Renal cortical epithelial cell (primary cell): ENCODE data around the gene MAMLD1. TPM values are rescaled to one million over a fixed set of nuclear protein-coding genes. Genes with fewer than 3 reads are reported as not detected.
A peak's percentile ranks its signal among the peaks of the same experiment; 100 is the strongest.
"Not testable (repeated sequence)": the region's sequence is repeated elsewhere in the genome, so short reads cannot be mapped to it uniquely, and the experiment has no call there.

Experiments used
- DNase-seq: peaks from one replicate; pipeline ENCODE4 v3.0.0-alpha.2; 2011; ENCODE audit warnings: low read depth
- total RNA-seq: library from RNA; depleted of rRNA; stranded (reverse); fragments of >200 nt; gene quantifications from 2 replicates; pipeline ENCODE4 v1.2.3, GENCODE V29; 2014

The MAMLD1 gene, protein sequence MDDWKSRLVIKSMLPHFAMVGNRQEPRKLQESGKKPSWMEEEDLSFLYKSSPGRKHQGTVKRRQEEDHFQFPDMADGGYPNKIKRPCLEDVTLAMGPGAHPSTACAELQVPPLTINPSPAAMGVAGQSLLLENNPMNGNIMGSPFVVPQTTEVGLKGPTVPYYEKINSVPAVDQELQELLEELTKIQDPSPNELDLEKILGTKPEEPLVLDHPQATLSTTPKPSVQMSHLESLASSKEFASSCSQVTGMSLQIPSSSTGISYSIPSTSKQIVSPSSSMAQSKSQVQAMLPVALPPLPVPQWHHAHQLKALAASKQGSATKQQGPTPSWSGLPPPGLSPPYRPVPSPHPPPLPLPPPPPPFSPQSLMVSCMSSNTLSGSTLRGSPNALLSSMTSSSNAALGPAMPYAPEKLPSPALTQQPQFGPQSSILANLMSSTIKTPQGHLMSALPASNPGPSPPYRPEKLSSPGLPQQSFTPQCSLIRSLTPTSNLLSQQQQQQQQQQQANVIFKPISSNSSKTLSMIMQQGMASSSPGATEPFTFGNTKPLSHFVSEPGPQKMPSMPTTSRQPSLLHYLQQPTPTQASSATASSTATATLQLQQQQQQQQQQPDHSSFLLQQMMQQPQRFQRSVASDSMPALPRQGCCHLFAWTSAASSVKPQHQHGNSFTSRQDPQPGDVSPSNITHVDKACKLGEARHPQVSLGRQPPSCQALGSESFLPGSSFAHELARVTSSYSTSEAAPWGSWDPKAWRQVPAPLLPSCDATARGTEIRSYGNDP
- total RNA-seq = 0.40 and 0.52 TPM in 2 replicates

DNA sequence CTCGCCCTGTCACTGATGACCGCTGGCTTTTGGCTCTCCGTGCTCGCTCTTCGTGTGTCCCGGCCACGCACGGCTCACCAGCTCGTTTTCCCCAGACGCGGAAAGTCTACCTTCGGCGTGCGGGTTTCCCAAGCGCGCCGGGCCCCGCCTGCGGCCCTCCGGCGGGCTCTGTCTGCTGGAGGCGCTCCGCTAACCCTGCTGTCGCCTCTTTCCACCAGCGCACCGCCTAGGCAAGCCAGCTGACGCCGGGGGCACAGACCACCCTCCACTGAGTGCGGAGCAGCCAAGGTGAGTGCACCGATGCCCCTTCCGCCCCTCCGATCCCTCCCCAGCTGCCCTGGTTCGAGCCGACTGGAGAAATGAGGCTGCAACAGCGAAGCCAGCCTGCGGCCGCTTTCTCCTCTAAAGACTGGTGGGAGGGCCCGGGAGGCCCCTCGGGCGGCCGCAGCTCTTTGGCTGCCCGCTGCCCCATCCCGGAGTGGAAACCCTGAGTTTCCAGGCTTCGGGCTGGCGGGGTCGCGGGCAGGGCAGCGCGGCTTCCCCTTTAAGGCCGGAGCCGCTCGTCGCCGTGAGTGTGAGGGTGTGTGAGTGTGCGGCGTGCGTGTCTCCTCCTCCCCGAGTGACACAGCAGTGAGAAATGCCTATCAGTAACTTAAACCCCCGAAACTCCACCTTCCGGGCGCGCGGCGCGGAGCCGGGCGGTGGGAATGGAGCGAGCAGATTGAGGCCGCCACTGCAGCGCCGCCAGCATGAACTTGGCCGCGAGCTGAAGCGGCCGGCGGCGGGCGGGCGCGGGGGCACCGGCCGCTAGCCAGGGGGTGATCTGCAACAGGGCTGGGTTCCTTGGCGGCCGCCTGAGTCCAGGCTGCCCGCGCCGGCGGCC, at the start of gene MAMLD1:
Gene MAMLD1, plus strand, starts transcription at position 719 of the 883 bp plus-strand sequence. CDS start 82,200 bp downstream, outside the sequence.
- peak; percentile 52 for DNase-seq

DNA sequence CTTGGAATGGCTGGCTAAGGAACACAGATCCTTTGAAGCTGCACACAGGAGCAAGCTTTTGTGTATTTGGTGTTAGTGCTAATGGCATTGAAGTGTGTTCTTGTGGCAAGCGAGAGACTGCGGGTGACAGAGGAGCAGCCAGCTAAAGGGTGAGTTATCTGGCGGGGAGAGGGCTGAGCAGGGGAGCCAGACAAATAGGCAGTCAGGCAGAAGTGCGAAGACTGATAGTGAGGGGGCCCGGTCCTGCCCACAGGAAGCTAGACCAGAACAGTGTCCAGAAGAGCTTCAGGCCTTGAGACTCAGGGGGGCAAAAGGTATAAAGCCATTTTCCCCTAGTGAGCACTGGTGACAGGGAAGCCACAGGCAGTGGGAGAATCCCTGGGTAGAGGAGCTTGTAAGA, 49.6 kb upstream of the MAMLD1 start:
- no peak for DNase-seq

DNA sequence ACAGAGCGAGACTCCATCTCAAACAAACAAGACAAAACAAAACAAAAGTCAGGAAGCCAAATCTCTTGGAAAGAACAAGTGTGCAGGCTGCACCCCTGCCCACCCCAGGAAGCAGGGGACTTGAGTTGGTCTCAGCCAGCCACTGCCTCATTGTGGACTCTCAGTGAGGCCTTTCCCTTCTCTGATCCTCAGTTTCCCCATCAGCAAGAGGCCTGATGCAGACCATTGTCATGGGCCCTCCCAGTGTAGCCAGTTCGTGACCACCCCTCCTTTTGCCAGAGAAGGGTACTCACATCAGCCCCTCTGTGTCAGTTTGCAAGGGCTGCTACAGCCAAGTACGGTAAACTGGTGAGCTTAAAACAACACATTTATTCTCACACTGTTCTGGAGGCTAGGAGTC, 48.9 kb upstream of the MAMLD1 start:
- no peak for DNase-seq

DNA sequence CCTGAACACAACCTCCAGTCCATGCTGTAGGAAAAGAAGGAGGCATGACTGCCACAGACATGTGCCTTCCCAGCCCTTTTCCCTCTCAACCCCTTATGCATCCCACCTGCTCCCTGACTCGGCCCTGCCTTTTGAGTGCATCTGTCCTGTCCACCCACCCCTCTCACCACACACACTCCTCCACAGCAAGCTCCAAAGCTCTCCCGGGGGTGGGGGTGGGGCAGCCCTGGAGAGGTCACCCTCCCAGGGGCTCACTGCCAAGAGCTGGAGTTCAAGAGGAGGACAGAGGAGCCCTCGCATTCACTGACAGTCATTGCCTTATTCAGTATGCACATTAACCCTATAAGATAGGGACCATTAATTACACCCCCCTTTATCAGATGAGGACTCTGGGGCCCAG, 46.6 kb upstream of the MAMLD1 start:
- DNase-seq = no peak

DNA sequence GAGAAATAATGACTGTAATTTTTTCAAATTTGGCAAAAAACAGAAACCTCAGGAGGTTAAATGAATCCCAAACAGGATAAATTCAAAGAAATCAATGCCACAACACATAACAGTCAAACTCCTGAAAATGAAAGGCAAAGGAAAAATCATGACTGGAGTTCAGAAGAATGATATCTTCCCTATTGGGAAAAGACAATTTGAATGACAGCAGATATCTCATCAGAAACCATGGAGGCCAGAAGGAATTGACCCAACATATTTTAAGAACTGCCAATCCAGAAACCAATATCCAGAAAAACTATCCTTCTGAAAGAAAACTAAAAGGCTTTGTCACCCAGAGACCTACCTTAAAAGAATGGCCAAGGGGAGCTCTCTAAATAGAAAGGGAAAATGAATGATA, 40.1 kb upstream of the MAMLD1 start:
- DNase-seq = no peak

DNA sequence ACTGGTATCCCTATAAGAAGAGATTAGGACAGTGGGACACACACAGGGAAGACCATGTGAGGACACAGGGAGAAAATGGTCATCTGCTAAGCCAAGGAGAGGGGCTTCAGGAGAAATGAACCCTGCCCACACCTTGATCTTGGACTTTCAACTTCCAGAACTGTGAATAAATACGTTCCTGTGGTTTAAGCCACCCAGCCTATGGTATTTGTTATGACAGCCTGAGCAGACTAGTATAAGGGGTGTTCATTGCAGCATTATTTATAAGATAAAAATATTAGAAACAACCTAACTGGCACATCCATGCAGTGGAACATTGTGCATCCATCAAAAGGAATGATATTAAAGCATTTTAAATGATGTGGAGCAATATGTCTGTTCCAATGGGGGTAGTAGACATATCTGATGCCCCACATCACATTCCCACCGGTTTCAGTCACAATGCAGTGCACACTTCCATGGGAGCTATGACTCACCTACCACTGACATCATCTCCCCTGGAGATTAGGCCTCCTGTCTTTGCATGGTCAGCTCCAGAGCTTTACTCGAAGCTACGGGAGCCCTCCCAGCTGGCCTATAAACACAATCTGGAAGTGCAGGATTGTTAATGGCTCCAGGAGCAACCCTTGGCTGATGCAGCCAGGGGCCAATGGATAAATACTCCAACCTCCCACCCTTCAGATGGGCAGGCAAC, 38.9 kb upstream of the MAMLD1 start:
- DNase-seq = peak; percentile 85

DNA sequence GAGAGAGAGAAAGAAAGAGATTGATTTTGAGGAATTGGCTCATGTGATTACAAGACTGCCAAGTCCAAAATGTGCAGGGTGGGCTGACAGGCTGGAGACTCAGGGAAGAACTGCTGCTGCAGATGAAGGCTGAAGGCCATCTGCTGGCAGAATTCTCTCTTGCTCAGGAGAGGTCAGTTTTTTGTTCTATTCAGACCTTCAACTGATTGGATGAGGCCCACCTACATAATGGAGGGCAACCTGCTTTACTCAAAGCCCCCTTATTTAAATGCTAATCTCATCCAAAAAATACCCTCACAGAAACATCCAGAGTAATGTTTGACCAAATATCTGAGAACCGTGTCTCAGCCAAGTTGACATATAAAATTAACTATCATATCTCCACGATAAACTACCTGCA, 38.2 kb upstream of the MAMLD1 start:
- no peak for DNase-seq

DNA sequence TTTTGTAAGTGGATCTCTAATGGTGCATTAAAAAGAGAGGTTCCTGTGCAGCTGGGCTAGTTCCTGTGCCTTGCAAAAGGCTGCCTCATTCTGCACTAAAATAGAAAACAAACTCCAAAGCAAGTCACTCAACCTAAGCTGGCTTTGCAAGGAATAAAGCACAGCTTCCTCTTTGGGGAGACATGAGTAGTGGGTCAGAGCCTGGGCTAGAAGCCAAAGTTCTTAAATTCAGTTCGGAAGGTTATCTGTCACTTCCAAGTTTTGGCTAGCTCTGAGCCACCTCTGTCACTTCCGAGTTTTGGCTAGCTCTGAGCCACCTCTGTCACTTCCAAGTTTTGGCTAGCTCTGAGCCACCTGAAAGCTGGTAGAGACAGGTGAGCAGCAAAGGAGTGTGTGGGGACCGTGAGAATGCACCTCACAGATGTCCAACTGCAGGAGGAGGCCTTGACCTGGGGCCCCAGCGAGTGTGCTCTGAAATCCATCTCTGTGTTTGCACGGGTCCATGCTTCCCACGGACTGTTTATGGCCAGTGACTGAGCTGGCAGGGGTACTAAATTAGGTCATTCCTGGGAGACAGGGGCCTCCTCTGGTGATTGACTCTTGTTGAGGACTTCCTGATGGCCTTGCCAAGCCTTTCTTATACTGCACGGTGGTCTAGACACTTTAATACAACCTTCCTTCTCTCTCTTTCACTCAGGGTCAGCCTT, 36.4 kb upstream of the MAMLD1 start:
- no peak for DNase-seq

DNA sequence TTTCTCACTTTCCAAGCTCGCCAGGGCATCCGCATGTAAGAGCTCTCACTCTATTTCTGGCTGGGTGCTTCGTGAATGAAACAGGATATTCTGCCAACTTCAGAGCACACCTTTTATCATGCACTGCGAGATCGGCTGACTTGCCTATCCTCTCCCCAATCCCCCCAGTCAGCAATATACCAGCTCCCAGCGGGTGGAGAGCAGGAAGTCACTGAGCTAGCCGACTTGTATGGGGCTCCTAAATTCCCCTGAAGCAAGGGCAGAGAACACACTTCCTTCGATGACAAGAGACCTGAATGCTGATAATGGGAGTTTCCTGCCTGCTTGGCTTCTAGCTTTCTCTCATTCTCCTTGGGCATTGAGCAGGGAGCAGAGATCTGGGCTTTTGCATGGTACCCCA, 33.8 kb upstream of the MAMLD1 start:
- no peak for DNase-seq

DNA sequence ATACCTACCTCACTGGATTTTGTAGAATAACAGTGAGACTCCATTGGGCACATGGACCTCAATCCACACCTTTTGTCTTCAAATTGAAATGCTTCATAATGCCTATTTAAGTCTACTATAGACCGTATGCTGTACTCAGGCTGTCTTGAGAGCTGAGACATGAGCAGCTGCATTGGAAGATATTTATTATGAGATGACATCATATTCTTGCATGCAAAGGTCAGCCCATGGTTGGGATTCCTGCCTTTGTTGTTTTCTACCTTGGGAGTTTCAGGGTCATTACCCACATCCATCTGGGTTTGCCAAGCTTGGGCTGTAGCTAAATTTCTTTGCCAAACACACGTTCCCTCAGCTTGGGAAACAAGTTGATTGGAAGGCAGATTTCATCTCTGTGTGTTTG, 33.2 kb upstream of the MAMLD1 start:
- peak; percentile 16 for DNase-seq

DNA sequence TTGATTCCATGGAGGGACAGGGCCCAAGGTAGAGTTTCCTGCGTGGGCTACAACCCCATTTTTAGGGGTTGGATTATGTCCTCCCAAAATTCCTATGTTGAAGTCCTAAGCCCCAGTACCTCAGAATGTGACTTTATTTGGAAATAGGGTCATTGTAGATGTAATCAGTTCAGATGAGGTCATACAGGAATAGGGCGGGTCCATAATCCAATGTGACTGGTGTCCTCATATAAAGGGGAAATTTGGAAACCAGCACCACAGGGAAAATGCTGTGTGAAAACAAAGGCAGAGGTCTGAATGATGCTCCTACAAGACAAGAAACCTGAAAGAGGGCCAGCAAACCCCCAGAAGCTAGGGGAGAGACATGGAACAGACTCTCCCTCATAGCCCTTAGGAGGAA, 31.1 kb upstream of the MAMLD1 start:
- no peak for DNase-seq

DNA sequence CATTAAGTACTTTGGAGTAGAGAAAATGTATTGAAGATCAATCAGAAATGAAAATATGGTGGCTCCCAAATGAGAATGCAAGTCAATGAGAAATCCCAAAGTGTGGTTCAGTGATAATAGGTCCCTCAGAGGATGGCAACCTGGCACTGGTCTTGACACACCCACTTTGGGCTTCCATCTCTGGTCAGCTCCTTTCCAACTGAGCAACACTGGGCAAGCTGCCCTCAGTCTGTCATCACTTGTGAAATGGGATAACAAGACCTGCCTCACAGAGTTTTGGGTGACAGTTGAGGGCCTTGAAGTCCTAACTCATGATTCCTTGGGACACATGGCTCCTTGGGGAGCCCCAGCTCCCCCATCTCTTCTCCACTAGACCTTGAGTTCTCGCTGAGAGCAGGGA, 29.0 kb upstream of the MAMLD1 start:
- no peak for DNase-seq

DNA sequence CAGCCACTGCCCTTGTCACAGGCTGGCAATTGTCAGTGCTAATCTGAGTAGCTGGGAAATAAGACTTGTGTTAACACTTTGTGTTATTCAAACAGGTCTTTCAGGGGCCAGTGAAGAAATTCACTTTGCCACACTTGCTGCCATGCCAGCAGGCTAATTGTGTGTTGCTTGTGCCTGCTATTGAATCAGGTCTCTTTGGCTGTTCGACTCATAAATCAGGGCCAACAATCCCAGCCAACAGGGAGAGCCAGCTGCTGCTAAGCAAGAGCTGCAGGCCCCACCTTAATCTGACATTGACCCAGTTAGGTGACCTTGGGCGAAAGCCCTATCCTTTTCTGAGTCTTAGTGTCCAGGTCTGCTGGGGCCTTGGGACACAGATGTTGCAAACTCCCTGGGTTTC, 28.1 kb upstream of the MAMLD1 start:
- no peak for DNase-seq

DNA sequence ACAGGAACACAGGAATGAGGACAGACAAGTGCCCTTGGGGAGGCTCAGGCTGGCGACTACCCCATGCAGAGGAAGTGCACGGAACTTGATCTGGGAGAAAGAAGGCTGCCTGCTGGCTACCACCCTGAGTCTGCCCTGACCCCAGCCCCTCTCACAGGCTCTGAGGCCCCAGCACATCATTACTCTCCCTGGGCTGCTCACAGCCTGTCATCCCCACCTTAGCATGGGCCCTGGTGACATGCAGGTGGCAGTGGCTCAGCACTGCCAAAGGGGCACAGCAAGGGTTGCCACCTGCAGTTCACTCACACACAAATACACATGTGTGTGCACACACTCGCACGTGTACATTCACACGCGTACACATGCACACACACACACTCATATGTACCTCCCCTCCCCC, 26.1 kb upstream of the MAMLD1 start:
- no peak for DNase-seq

DNA sequence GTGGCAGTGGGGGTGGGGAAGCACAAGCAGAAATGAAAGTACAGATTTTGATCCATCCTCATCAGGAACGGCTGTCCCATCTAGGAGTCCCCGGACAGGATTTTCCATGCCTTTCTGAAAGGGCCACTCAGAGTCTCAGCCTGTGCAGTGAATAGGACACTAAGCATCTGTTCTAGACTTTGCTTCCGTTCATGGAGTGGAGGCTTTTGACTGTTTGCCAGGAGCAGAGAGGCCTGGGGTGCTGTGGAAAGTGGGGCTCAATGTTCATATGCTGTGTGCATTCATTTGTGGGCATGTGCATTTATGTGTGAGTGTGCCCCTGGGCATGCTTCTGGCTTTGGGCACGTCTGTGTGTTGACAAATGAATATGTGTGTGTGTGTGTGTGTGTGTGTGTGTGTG, 25.6 kb upstream of the MAMLD1 start:
- no peak for DNase-seq

DNA sequence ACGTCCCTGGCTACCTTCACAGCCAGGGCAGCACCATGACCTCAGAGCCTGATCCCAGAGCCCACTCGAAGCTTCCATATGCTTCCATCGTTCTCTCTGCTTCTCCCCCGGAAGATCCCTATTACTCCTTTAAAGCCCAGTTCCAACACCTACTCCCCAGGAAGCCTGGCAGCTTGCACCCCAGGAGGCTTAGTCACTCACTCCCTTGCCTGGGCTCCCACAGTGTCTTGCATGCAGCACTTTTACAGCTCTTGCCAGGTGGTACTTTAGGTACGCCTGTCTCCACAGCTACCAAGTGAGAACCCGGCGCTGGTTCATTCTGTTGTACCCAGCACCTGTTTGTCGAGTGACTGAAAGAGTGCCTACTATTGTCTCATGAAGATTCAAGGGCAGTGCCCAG, 24.5 kb upstream of the MAMLD1 start:
- DNase-seq = no peak

DNA sequence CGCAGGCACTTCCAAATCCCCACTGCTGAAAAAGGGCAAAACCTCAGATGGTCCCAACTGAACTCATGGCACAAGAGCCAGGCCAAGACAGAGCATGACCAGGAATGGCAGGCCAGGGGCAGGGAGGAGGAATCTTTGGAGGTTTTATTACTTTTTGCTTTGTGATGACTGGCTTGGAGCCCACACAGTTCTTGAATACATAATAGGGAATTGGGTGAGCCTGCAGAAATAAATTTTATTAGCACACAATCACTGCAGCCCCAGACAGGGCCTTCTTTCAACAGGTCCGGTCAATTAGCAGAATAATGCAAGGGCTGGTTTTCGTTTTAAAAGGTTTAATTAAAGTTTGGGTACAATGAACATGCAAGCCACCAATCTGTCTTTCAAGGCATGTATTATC, 23.4 kb upstream of the MAMLD1 start:
- no peak for DNase-seq

DNA sequence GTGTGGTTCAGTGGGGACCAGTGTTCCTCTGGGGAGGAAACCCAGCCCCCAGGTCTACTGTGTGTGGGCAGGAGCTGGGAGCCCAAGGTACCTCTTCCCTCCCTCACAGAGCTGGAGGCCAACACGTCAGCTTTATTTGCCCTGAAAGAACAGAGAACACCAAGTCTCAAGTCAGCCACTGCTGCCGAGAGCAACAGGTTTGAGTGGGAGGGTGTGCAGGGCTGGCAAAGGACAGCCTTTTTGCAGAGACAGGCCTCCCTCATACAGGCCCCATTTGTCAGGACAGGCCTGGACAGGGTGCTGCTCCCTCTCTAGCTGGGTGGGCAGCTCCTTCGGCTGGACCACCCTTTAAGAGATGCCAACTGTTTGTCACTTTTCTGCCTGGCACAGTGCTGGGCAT, 22.8 kb upstream of the MAMLD1 start:
- not testable (repeated sequence) for DNase-seq

DNA sequence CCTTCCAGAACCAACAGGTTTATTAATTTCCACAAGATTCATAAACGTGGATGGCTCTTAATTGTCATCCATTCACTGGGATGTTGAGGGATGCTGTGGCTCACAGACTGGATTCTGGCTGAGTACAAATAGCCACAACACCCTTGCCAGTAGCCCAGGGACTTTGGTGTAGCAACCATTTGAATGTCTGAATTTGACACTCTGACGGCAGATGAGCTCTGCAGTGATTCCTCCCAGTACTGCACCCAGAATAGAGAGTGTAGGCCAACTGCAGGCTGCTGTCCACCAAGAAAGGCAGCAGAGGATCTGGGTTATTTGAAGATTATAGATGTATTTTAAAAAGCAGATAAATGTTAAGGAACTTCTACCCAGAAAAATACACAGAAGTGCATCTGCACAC, 15.6 kb upstream of the MAMLD1 start:
- no peak for DNase-seq

DNA sequence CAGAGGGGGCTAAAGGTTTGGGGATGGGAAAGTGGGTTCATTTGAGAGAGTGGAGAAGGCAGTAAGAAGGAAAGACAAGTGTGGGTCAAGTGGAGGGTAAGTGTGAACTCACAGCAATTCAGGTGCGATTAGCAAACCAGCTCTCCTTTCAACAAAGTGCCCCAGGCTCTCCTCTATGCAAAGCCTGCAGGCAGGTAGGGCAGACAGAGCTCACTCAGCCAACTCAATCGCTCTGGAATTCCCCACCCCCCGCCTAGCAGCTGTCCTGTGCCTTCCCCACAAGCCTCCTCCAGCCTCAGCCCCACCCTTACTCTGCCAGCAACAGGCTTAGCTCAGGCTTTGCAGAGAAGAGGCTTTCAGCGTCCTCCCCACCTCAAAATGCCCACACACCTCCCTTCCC, 14.8 kb upstream of the MAMLD1 start:
- no peak for DNase-seq

DNA sequence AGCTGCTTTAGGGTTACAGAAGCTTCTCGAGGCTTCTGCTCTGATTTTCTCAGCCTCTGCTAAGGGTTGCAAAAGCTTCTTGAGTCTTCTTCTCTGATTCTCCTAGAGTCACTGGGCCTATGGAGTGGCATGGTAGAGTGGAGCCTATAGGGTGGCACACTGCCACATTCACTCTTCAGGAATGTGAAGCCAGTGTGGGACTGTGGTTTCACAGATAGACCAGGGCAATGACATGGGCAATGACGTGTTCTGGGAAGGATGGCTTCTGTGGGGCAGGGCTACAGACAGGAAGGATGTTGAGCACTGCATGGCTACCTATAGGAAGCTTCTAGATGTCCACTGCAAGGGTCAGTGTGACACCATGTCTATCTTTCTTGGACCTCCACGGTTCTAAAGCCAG, 11.0 kb upstream of the MAMLD1 start:
- no peak for DNase-seq
